Rectal smooth muscle tissue (tissue), 1 donor: ENCODE measurements around the gene INTS7.

ENCODE experiments used
- H3K27ac ChIP-seq: one replicate; pipeline ENCODE4 v1.7.0; 2013; ENCODE audit warnings: low read depth, low read length, inconsistent platforms
- H3K27me3 ChIP-seq: one replicate; pipeline ENCODE4 v1.7.0; 2013; ENCODE audit warnings: low read length; ENCODE audit not compliant: control insufficient read depth, insufficient read depth
- H3K36me3 ChIP-seq: one replicate; pipeline ENCODE4 v1.7.0; 2013; ENCODE audit warnings: low read length; ENCODE audit not compliant: control insufficient read depth, insufficient read depth
- H3K4me1 ChIP-seq: one replicate; pipeline ENCODE4 v1.7.0; 2013; ENCODE audit warnings: low read length; ENCODE audit not compliant: control insufficient read depth, insufficient read depth
- H3K4me3 ChIP-seq: one replicate; pipeline ENCODE4 v1.7.0; 2013; ENCODE audit warnings: low read length
- H3K9ac ChIP-seq: one replicate; pipeline ENCODE4 v1.7.0; 2013; ENCODE audit warnings: low read length

Gene INTS7

DNA sequence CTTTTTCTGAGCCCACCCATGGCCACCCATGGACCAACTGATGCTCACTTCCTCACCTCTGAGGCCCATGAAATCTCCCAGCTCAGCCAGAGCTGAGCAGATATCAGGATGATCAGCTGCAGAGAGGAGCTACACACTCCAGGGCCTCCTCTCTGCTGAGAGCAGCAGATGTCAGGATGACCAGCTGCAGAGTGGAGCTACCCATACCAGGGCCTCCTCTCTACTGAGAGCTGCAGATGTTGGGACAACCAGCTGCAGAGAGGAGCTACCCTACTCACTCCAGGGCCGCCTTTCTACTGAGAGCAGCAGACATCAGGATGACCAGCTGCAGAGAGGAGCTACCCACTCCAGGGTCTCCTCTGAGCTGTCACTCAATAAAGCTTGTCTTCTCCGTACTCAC, 133.4 kb downstream of the INTS7 start:
- no peaks in the 10 kb centered on the region for H3K4me1 ChIP-seq
- H3K36me3 ChIP-seq: no peaks in the 10 kb centered on the region
- no peak overlapping the region for H3K4me3 ChIP-seq
- H3K27me3 ChIP-seq: no peaks in the 10 kb centered on the region
- H3K27ac ChIP-seq: no peak overlapping the region
- H3K9ac ChIP-seq: no peak overlapping the region

GRCh38 chr1:211900441-211900840, 134.9 kb downstream of the INTS7 start:
- Histone ChIP-seq H3K27ac (no peak overlapping the region), H3K4me1 (no peaks in the 10 kb centered on the region), H3K4me3 (no peak overlapping the region), H3K27me3 (no peaks in the 10 kb centered on the region), H3K36me3 (no peaks in the 10 kb centered on the region), H3K9ac (no peak overlapping the region)

GRCh38 chr1:211896958-211897357, 138.4 kb downstream of the INTS7 start:
- no peaks in the 10 kb centered on the region for H3K4me1 ChIP-seq
- no peak overlapping the region for H3K9ac ChIP-seq
- H3K27ac ChIP-seq: no peak overlapping the region

DNA sequence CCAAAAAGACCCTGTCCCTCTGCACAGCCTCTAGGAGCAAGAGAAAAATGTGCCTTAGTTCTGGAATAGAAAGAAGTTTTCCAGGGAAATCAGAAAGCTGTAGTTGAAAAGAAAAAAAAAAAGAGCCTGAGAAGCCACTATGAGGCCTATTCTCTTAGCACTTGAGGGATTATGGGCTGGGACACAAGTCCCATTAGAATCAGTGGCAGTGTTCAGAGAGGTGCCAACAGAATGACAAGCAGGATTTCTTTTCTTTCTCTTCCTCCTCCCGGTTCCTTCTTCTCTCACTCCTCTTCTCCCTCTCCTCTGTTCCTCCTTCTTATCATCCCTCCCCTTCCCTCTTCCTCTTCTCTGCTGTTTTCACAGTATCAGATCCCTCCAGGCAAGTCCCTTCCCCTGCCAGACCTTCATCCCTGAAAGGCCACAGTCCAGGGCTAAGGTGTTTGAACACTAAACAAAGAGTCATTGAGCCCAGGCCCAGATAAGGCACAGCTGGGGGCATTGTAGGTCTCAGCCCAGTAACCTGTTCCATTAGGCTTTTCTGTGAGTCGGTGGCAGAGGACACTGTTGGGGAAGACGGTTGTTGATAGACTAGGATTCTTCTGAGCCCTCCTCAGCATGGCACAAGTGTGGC, 140.1 kb downstream of the INTS7 start:
- no peak overlapping the region for H3K9ac ChIP-seq
- no peaks in the 10 kb centered on the region for H3K36me3 ChIP-seq

More at GRCh38 chr1:211896958-211897357, 138.4 kb downstream of the INTS7 start:
- H3K36me3 ChIP-seq: no peaks in the 10 kb centered on the region
- no peak overlapping the region for H3K4me3 ChIP-seq
- no peaks in the 10 kb centered on the region for H3K27me3 ChIP-seq

DNA sequence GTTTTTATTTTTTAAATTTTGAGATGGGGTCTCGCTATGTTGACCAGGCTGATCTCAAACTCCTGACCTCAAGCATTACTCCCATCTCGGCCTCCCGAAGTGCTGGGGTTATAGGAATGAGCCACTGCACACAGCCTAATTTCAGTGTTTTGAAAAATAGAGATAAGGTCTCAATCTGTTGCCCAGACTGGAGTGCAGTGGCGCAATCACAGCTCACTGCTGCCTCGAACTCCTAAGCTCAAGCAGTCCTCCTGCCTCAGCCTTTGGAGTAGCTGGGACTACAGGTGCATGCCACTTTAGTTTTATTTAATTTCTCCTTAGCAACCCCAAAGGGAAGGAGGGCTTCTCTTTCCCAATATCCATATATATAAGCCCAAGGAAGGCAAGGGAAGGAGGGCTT, 141.0 kb downstream of the INTS7 start:
- H3K4me3 ChIP-seq: no peak overlapping the region
- H3K4me1 ChIP-seq: no peaks in the 10 kb centered on the region
- no peaks in the 10 kb centered on the region for H3K36me3 ChIP-seq
- H3K27ac ChIP-seq: no peak overlapping the region
- H3K9ac ChIP-seq: no peak overlapping the region
- H3K27me3 ChIP-seq: no peaks in the 10 kb centered on the region

More for the DNA sequence above, 140.1 kb downstream of the INTS7 start:
- H3K4me1 ChIP-seq: no peaks in the 10 kb centered on the region
- H3K27me3 ChIP-seq: no peaks in the 10 kb centered on the region
- H3K4me3 ChIP-seq: no peak overlapping the region
- no peak overlapping the region for H3K27ac ChIP-seq

DNA sequence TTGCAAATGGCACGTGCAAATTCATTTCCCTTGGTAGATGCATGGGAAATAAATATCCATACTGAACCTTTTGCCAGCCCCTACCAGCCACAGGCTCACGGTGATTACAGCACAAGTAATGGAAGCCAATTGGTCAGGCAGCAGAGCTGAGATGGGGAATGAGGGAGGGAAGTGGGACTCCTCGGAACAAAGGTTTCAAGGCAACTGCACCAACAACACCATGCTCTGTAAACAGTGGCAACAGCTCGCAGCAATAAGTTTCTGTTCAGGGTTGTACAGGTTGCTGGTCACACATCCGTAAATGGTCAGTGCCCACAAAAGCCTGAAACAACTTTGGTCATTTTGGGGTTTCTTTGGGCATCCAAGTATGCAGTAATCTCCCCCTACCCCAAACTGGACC, 142.1 kb downstream of the INTS7 start:
- Histone ChIP-seq H3K27ac (no peak overlapping the region), H3K4me3 (no peak overlapping the region), H3K4me1 (no peaks in the 10 kb centered on the region), H3K36me3 (no peaks in the 10 kb centered on the region), H3K27me3 (no peaks in the 10 kb centered on the region), H3K9ac (no peak overlapping the region)

DNA sequence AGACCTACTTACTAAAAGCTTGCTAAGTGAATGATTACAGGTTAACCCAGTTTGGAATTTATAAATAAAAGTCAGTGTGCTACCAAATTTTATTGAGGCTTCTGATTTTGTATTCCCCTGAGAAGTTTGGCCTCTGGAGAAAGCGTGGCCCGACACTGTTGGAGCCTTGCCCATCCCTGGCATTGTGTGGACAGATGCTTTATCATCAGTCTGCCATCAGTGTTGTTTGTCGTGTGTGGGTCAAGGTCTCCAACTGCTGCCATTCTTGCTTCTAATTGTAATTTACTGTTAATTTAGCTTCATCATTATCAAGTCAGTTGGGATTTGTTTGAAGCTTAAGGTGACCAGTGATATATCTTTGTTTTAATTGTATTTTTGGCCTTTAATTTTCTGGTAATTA, 142.8 kb downstream of the INTS7 start:
- Histone ChIP-seq H3K27ac (no peak overlapping the region), H3K9ac (no peak overlapping the region), H3K36me3 (no peaks in the 10 kb centered on the region), H3K4me3 (no peak overlapping the region), H3K27me3 (no peaks in the 10 kb centered on the region), H3K4me1 (no peaks in the 10 kb centered on the region)

GRCh38 chr1:211891708-211892107, 143.6 kb downstream of the INTS7 start:
- H3K9ac ChIP-seq: no peak overlapping the region

More at GRCh38 chr1:211891708-211892107, 143.6 kb downstream of the INTS7 start:
- H3K36me3 ChIP-seq: no peaks in the 10 kb centered on the region
- H3K4me3 ChIP-seq: no peak overlapping the region
- no peaks in the 10 kb centered on the region for H3K27me3 ChIP-seq
- no peaks in the 10 kb centered on the region for H3K4me1 ChIP-seq
- H3K27ac ChIP-seq: no peak overlapping the region
